A549 treated with RU486 at 1 μM for 4 hours (cell line): ENCODE measurements around the gene FAM98C. TPM values are rescaled to one million over a fixed set of nuclear protein-coding genes. Genes with fewer than 3 reads are reported as not detected.

Experiments used
- total RNA-seq: library from RNA; stranded (reverse); fragments of 200-300 nt; extraction: Qiagen RNA extraction; gene quantifications from 5 replicates; pipeline ENCODE4 v1.2.3, GENCODE V29; 2022; ENCODE audit warnings: low read depth

Gene FAM98C
- 16.8 to 31.3 TPM (median 25.6 TPM) in 5 replicates for total RNA-seq

DNA sequence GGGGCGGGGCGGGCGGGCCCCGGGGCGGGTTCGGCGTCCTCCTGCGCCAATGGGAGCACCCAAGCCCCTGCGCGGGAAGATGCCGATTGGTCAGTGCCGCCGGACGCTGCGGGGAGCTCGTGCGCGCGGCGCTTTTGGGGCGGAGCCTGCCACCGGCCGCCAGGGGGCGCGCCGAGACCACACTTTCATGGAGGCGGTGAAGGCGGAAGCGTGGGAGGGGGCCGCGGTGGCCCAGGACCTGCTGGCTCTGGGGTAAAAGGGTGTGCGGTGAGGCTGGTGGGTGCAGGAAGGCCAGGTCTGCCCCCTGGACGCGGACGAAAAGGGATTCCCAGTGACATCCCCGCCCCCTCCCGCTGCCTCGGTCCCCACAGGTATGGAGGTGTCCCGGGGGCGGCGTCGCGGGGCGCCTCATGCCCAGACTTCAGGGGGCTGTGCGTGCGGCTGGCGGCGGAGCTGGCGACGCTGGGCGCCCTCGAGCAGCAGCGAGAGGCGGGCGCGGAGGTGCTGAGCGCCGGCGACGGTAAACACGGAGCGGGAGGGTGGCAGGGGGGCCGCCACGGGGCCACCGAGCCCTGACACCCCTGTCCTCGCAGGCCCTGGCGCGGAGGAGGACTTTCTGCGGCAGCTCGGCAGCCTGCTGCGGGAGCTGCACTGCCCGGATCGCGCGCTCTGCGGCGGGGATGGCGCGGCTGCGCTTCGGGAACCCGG, at the start of gene FAM98C:
Gene FAM98C (plus strand): TSS at position 127 of the 708 bp plus-strand sequence. CDS start 61 bp downstream, at position 188.

DNA sequence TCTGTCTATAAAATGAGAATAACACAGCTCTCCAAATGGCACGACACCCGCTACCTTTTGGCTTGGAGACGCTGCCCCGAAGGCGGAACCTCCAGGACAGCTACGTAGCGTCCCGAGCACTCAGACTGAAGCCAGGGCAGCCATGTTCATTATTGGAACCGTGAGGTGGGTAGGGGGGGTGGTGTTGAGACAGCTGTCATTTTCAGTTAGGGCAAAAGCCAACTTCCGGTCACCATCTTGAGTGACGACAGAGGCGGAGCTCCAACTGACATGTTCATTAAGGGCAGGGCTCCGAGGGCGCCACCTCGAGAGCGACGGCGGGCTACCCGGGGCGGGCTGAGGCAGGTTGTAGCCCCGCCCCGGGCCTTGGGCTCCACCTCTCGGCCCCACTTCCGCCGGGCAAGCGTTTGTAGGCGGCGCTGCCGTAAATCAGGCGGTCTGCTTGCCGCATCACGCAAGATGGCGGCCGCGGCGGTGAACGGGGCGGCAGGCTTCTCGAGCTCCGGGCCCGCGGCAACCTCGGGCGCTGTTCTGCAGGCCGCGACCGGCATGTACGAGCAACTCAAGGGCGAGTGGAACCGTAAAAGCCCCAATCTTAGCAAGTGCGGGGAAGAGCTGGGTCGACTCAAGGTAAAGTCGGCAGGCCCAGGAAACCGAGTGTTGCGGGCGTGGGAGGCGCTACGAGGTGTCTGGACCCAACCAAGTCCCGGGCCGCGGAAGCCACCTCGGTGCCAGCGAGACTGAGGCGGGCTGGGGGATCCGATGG, 28.4 kb upstream of the FAM98C start, which contains the start of gene PSMD8:
Gene PSMD8 (plus strand): TSS at position 240 of the 766 bp plus-strand sequence. CDS start 31 bp downstream, at position 271.

DNA sequence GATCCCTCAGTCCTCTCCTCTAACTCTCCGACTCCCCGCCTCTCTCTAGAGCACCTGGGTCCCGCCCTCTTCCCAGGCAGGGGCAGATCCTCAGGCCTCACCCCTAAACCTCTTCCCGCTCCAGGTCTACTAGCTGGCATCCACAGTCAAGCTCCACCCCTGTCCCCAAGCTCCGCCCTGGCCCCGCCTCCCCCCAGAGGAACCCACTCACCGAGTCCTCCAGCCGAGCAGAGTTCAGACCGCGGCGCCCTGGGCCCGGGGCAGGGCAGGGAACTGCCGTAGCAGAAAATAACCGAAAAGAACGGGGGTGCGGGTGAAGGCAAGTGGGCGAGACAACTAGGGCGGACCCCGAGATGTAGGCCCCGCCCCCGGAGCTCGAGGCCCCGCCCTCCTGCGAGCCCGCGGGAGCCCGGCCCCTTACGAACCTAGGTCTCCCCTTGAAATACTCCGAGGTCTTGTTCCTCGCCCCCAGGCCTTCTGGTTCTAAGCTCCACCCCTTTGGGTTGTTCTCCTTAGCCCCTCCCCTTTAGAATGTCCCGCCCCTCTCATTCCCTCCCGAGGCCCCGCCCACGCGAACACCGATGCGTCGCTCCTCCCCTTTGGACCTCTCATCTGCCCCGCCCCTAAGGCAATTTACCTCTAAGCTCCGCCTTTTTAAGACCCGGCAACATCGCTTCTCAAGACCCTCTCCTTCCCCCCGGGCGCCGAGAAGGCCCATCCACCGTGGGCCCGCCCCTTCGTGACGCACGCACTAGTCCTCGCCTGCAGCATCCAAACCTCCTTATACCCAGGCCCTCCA, 15.1 kb upstream of the FAM98C start, which contains the start of gene GGN:
Gene GGN (minus strand): TSS at position 485 of the 799 bp plus-strand sequence. CDS start 773 bp downstream, outside the sequence.

DNA sequence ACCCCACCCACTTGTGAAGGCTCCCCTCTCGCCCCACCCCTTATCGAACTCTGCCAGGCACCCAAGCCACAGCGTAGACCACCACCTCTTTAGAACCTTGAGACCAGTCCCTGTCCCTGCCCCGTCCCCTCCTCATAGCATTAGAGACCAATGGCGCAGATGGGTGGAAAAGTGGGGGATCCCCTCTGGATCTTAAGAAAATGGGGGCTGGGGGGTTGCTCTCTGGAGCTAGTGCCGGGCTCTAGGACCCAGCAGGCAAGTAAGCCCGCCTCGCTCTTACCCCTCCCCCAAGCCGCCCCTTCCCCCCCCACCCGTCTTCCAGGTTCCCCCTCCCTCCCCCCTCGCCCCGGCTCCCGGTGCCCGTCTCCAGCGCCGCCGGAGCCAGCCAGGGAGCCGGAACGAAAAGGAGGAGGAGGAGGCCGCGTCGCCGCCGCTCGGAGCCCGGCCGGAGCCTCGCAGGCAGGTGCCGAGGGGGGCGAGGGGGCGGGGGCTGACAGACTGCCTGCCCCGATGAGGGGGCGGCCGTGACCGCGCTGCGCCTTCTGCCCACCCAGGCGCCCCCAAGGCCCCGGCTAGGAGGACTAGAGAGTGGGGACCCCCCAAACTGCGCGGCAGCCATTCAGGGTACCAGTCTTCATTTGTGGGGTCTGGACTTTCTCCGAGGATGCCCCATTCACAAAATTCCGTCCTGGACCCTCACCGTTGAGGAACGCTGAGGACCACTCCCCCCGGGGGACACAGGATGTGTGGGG, 14.4 kb upstream of the FAM98C start, which contains the start of gene SPRED3:
Gene SPRED3 (plus strand): TSS at position 349 of the 752 bp plus-strand sequence. CDS start 1,606 bp downstream, outside the sequence.

DNA sequence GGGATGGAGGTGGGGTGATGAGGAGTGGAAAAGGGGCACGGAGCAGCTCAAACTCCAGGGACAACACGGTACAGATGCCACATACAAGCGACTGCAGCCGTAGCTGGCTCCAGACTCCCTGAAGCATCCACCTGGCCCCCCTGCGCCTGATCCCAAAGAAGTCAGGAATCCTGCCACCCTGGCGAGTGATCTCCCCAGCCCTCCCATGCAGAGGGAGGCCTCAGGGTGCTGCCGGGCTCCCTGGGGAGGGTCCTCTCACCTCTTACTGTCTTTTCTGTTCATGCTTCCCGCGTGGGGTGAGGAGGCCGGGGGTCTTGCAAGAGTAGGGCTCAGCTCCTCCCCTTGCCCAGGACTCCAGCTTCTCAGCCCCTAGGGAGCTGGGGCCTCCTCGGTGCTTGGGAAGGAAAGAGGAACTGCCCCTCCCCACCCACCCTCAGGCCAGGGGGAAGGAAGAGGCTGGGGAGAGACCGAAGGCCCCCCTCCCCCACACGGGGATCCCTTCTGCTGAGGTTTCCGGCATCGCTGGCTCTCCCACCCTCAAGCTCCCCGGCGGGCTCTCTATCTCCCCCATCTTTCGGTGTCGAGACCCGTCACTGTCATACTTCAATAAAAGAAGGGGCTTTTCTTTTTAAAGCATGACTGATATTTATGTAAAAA, 23.0 kb downstream of the FAM98C start, which contains the start of gene RASGRP4:
Gene RASGRP4 (minus strand): TSS at position 410 of the 657 bp plus-strand sequence. CDS start 128 bp downstream, at position 282.

DNA sequence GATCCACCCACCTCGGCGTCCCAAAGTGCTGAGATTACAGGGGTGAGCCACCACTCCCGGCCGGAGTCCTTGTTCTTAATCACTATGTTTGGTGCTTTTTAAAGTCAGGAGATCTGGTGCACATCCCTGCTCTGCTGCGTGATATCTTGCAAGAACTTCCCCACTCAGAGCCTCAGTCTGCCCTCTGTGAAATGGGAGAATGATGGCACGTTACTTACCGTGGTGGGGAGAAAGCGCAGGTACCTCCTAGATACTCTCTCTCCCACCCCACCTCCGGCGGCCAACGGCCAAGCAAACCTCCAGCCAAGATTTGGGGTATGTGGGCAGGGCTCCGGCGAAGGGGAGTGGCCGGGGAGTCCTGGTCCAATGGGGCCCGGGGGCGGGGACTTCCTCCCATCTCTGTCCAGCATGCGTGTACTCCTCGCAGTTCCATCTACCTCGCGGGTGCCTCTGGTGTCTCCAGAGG, 30.4 kb downstream of the FAM98C start, which contains the start of gene RYR1:
Gene RYR1 (plus strand): TSS at position 424 of the 466 bp plus-strand sequence. CDS start 139 bp downstream, outside the sequence.

Other genes with a start within 250 kb of the FAM98C start
- 3.0 to 4.4 TPM (median 3.6 TPM) in 5 replicates for gene DPF1, start 178.9 kb upstream of the FAM98C start, total RNA-seq
- gene PPP1R14A, start 146.7 kb upstream of the FAM98C start, total RNA-seq, result 107 to 158 TPM (median 132 TPM) in 5 replicates
- gene SPINT2, start 138.5 kb upstream of the FAM98C start, total RNA-seq, result 262 to 412 TPM (median 361 TPM) in 5 replicates
- gene C19orf33, start 98.8 kb upstream of the FAM98C start, total RNA-seq, result 617 to 825 TPM (median 744 TPM) in 5 replicates
- 89.6 to 134 TPM (median 124 TPM) in 5 replicates for gene YIF1B, start 87.1 kb upstream of the FAM98C start, total RNA-seq
- gene KCNK6, start 83.2 kb upstream of the FAM98C start, total RNA-seq, result 4.3 to 6.0 TPM (median 5.1 TPM) in 5 replicates
- 0.99 to 1.7 TPM (median 1.4 TPM) in 5 replicates for gene CATSPERG, start 67.3 kb upstream of the FAM98C start, total RNA-seq
- gene PSMD8, start 28.5 kb upstream of the FAM98C start, total RNA-seq, result 470 to 589 TPM (median 496 TPM) in 5 replicates
- gene GGN, start 15.1 kb upstream of the FAM98C start, total RNA-seq, result 0.11 to 0.75 TPM (median 0.47 TPM) in 5 replicates
- gene SPRED3, start 14.4 kb upstream of the FAM98C start, total RNA-seq, result 1.9 to 4.0 TPM (median 3.4 TPM) in 5 replicates
- 0.09 TPM in 1 of 5 replicates, not detected in the others for gene RASGRP4, start 23.1 kb downstream of the FAM98C start, total RNA-seq
- gene RYR1, start 30.6 kb downstream of the FAM98C start, total RNA-seq, result 4.0 to 6.1 TPM (median 5.0 TPM) in 5 replicates
- 0.27 to 1.4 TPM (median 0.70 TPM) in 5 replicates for gene MAP4K1, start 214.9 kb downstream of the FAM98C start, total RNA-seq
- 692 to 886 TPM (median 749 TPM) in 5 replicates for gene EIF3K, start 216.1 kb downstream of the FAM98C start, total RNA-seq
- gene ACTN4, start 244.6 kb downstream of the FAM98C start, total RNA-seq, result 858 to 1,250 TPM (median 1,162 TPM) in 5 replicates